ENCODE results near the gene PET100.

The PET100 gene

GRCh38 chr19:7627166-7627565 lies 2.4 kb upstream of the PET100 start:
- peaks cover 4% of the 10 kb centered on the region for H3K4me1 ChIP-seq (ENCODE audit: control insufficient read depth, low read depth, low read length)
- H3K9ac ChIP-seq (ENCODE audit: low read length) = no peak overlapping the region
- H3K27ac ChIP-seq (ENCODE audit: low read length) = no peak overlapping the region
- H3K9me3 ChIP-seq (ENCODE audit: control insufficient read depth, low read depth, low read length) = no peaks in the 10 kb centered on the region
- no peaks in the 10 kb centered on the region for H3K27me3 ChIP-seq (ENCODE audit: control insufficient read depth, insufficient read depth, low read length)
- no peak overlapping the region for H3K4me3 ChIP-seq (ENCODE audit: low read length)
- peaks cover 11% of the 10 kb centered on the region for H3K36me3 ChIP-seq (ENCODE audit: control insufficient read depth, low read depth, low read length)

- Histone ChIP-seq H3K27me3 (ENCODE audit: control insufficient read depth, insufficient read depth, low read length) (no peaks in the 10 kb centered on the region), H3K9me3 (ENCODE audit: control insufficient read depth, low read depth, low read length) (no peaks in the 10 kb centered on the region), H3K36me3 (ENCODE audit: control insufficient read depth, low read depth, low read length) (peaks cover 5% of the 10 kb centered on the region), H3K27ac (ENCODE audit: low read length) (peak overlapping the region; percentile 26), H3K9ac (ENCODE audit: low read length) (peak overlapping the region; percentile 97), H3K4me3 (ENCODE audit: low read length) (peak overlapping the region; percentile 90), H3K4me1 (ENCODE audit: control insufficient read depth, low read depth, low read length) (peaks cover 4% of the 10 kb centered on the region)
Observed at GRCh38 chr19:7628589-7629311, 843 bp upstream of the PET100 start.

- H3K4me1 ChIP-seq (ENCODE audit: control insufficient read depth, low read depth, low read length) = peaks cover 4% of the 10 kb centered on the region
Observed at GRCh38 chr19:7631577-7631976, 2.0 kb downstream of the PET100 start.

GRCh38 chr19:7632340-7633203 lies 3.0 kb downstream of the PET100 start:
- Histone ChIP-seq H3K9me3 (ENCODE audit: control insufficient read depth, low read depth, low read length) (no peaks in the 10 kb centered on the region), H3K36me3 (ENCODE audit: control insufficient read depth, low read depth, low read length) (peaks cover 5% of the 10 kb centered on the region), H3K27ac (ENCODE audit: low read length) (no peak overlapping the region), H3K4me1 (ENCODE audit: control insufficient read depth, low read depth, low read length) (peaks cover 4% of the 10 kb centered on the region), H3K27me3 (ENCODE audit: control insufficient read depth, insufficient read depth, low read length) (peaks cover 27% of the 10 kb centered on the region), H3K4me3 (ENCODE audit: low read length) (no peak overlapping the region), H3K9ac (ENCODE audit: low read length) (no peak overlapping the region)

More at GRCh38 chr19:7631577-7631976, 2.0 kb downstream of the PET100 start:
- Histone ChIP-seq H3K4me3 (ENCODE audit: low read length) (no peak overlapping the region), H3K27me3 (ENCODE audit: control insufficient read depth, insufficient read depth, low read length) (peaks cover 25% of the 10 kb centered on the region), H3K36me3 (ENCODE audit: control insufficient read depth, low read depth, low read length) (peaks cover 5% of the 10 kb centered on the region), H3K27ac (ENCODE audit: low read length) (no peak overlapping the region), H3K9ac (ENCODE audit: low read length) (no peak overlapping the region), H3K9me3 (ENCODE audit: control insufficient read depth, low read depth, low read length) (no peaks in the 10 kb centered on the region)

- no peak within 1 kb of the TSS for H3K4me3 ChIP-seq (ENCODE audit: low read length)
- peaks cover 27% of the 10 kb centered on the region for H3K27me3 ChIP-seq (ENCODE audit: control insufficient read depth, insufficient read depth, low read length)
- peaks cover 5% of the 10 kb centered on the region for H3K36me3 ChIP-seq (ENCODE audit: control insufficient read depth, low read depth, low read length)
- no peak within 1 kb of the TSS for H3K27ac ChIP-seq (ENCODE audit: low read length)
- no peak within 1 kb of the TSS for H3K9ac ChIP-seq (ENCODE audit: low read length)
- H3K9me3 ChIP-seq (ENCODE audit: control insufficient read depth, low read depth, low read length) = no peaks in the 10 kb centered on the region
- H3K4me1 ChIP-seq (ENCODE audit: control insufficient read depth, low read depth, low read length) = peaks cover 4% of the 10 kb centered on the region
Observed at GRCh38 chr19:7633698-7634097, 4.1 kb downstream of the PET100 start, which contains the start of gene PCP2. Gene PCP2, minus strand, starts transcription at chr19:7633719. Its CDS starts 262 bp downstream, at chr19:7633457.

- peaks cover 27% of the 10 kb centered on the region for H3K27me3 ChIP-seq (ENCODE audit: control insufficient read depth, insufficient read depth, low read length)
- H3K9ac ChIP-seq (ENCODE audit: low read length) = no peak overlapping the region
- no peak overlapping the region for H3K4me3 ChIP-seq (ENCODE audit: low read length)
- H3K36me3 ChIP-seq (ENCODE audit: control insufficient read depth, low read depth, low read length) = peaks cover 5% of the 10 kb centered on the region
- no peaks in the 10 kb centered on the region for H3K4me1 ChIP-seq (ENCODE audit: control insufficient read depth, low read depth, low read length)
- H3K9me3 ChIP-seq (ENCODE audit: control insufficient read depth, low read depth, low read length) = no peaks in the 10 kb centered on the region
- no peak overlapping the region for H3K27ac ChIP-seq (ENCODE audit: low read length)
Observed at GRCh38 chr19:7635670-7636069, 6.1 kb downstream of the PET100 start.

GRCh38 chr19:7636317-7636690 lies 6.7 kb downstream of the PET100 start:
- Histone ChIP-seq H3K9ac (ENCODE audit: low read length) (no peak overlapping the region), H3K27me3 (ENCODE audit: control insufficient read depth, insufficient read depth, low read length) (peaks cover 27% of the 10 kb centered on the region), H3K4me3 (ENCODE audit: low read length) (peak overlapping the region; percentile 62), H3K4me1 (ENCODE audit: control insufficient read depth, low read depth, low read length) (no peaks in the 10 kb centered on the region), H3K36me3 (ENCODE audit: control insufficient read depth, low read depth, low read length) (peaks cover 5% of the 10 kb centered on the region), H3K9me3 (ENCODE audit: control insufficient read depth, low read depth, low read length) (no peaks in the 10 kb centered on the region), H3K27ac (ENCODE audit: low read length) (no peak overlapping the region)

- Histone ChIP-seq H3K27ac (ENCODE audit: low read length) (no peak within 1 kb of the TSS), H3K4me1 (ENCODE audit: control insufficient read depth, low read depth, low read length) (no peaks in the 10 kb centered on the region), H3K27me3 (ENCODE audit: control insufficient read depth, insufficient read depth, low read length) (peaks cover 27% of the 10 kb centered on the region)
Observed at GRCh38 chr19:7636691-7637373, 7.2 kb downstream of the PET100 start, which contains the start of gene STXBP2. Gene STXBP2, plus strand, starts transcription at chr19:7637110. Its CDS starts 40 bp downstream, at chr19:7637150.

GRCh38 chr19:7637374-7638256 lies 8.0 kb downstream of the PET100 start:
- peak overlapping the region; percentile 30 for H3K9ac ChIP-seq (ENCODE audit: low read length)
- H3K36me3 ChIP-seq (ENCODE audit: control insufficient read depth, low read depth, low read length) = no peaks in the 10 kb centered on the region
- peak overlapping the region; percentile 62 for H3K4me3 ChIP-seq (ENCODE audit: low read length)
- H3K9me3 ChIP-seq (ENCODE audit: control insufficient read depth, low read depth, low read length) = no peaks in the 10 kb centered on the region
- H3K27me3 ChIP-seq (ENCODE audit: control insufficient read depth, insufficient read depth, low read length) = peaks cover 27% of the 10 kb centered on the region
- no peaks in the 10 kb centered on the region for H3K4me1 ChIP-seq (ENCODE audit: control insufficient read depth, low read depth, low read length)
- H3K27ac ChIP-seq (ENCODE audit: low read length) = no peak overlapping the region

More at GRCh38 chr19:7636691-7637373, 7.2 kb downstream of the PET100 start, which contains the start of gene STXBP2:
- H3K4me3 ChIP-seq (ENCODE audit: low read length) = peak within 1 kb of the TSS; percentile 62
- peak within 1 kb of the TSS; percentile 30 for H3K9ac ChIP-seq (ENCODE audit: low read length)
- no peaks in the 10 kb centered on the region for H3K9me3 ChIP-seq (ENCODE audit: control insufficient read depth, low read depth, low read length)
- peaks cover 5% of the 10 kb centered on the region for H3K36me3 ChIP-seq (ENCODE audit: control insufficient read depth, low read depth, low read length)

GRCh38 chr19:7638802-7639465 lies 9.3 kb downstream of the PET100 start:
- Histone ChIP-seq H3K27me3 (ENCODE audit: control insufficient read depth, insufficient read depth, low read length) (peaks cover 26% of the 10 kb centered on the region), H3K4me1 (ENCODE audit: control insufficient read depth, low read depth, low read length) (no peaks in the 10 kb centered on the region), H3K27ac (ENCODE audit: low read length) (no peak overlapping the region), H3K9ac (ENCODE audit: low read length) (no peak overlapping the region), H3K4me3 (ENCODE audit: low read length) (no peak overlapping the region), H3K9me3 (ENCODE audit: control insufficient read depth, low read depth, low read length) (no peaks in the 10 kb centered on the region), H3K36me3 (ENCODE audit: control insufficient read depth, low read depth, low read length) (no peaks in the 10 kb centered on the region)

Measured in iPS-18a (cell line).